H1 (cell line): ENCODE data around the gene MBP. TPM values are rescaled to one million over a fixed set of nuclear protein-coding genes. Genes with fewer than 3 reads are reported as not detected.

Experiments used
- CHD7 ChIP-seq: fragments of 300-600 bp; sonication (generic); IDR thresholded peaks from 2 replicates; pipeline ENCODE4 v1.7.1; 2012; ENCODE audit warnings: low read length, moderate library complexity, mild to moderate bottlenecking, inconsistent platforms; ENCODE audit not compliant: insufficient replicate concordance
- RXRA ChIP-seq: IDR thresholded peaks from 2 replicates; pipeline ENCODE4 v1.6.1; 2011; ENCODE audit warnings: low read depth, mild to moderate bottlenecking, low read length, moderate library complexity; ENCODE audit not compliant: insufficient read depth
- polyA plus RNA-seq, 7 experiments: library from polyadenylated mRNA; depleted of rRNA in 3 of 7; stranded (reverse) in 5 of 7; unstranded in 2 of 7; fragments of >200 nt in 5 of 7; fragments of 200-250 nt in 2 of 7; gene quantifications; 1 replicate in 5 of 7; 2 replicates in 1 of 7; 4 replicates in 1 of 7; pipeline versions ENCODE4 v1.2.1 to v1.2.3, GENCODE V29; 2011 to 2013; ENCODE audit warnings: missing spikeins in 2 of 7, mixed read lengths in 2 of 7
- total RNA-seq: library from RNA; stranded (reverse); fragmentation: NEBNext Ultra II Directional; extraction: Animal tissue kit (Norgen Biotek cat#: 25700); gene quantifications from 2 replicates; pipeline ENCODE4 v1.2.1, GENCODE V29; 2021

Gene MBP
- total and polyA plus RNA-seq, 2 of the 8 experiments (the other 6 are each of a cell fraction or from before 2014, with no cell fraction given): 7.7 to 19.2 TPM

GRCh38 chr18:77022556-77022955, 110.0 kb downstream of the MBP start (continued):
- TF ChIP-seq CHD7: no peak
- TF ChIP-seq RXRA: no peak
- TF ChIP-seq, all 59 proteins: peak for 0
